SW 1271 (cell line): ENCODE data around the gene ZCWPW2.

Experiments used
- DNase-seq, 2 experiments: peaks; one replicate each; lab custom pipeline; 2025; lab: John Stamatoyannopoulos, UW

ZCWPW2 gene

GRCh38 chr3:28376424-28376823 lies 27.9 kb downstream of the ZCWPW2 start:
- DNase-seq: no peak

- DNase-seq: no peak
These were observed 37.5 kb downstream of the ZCWPW2 start for GRCh38 chr3:28386049-28386448.

GRCh38 chr3:28388978-28389377 lies 40.5 kb downstream of the ZCWPW2 start:
- DNase-seq: no peak

GRCh38 chr3:28399206-28399605 lies 50.7 kb downstream of the ZCWPW2 start:
- DNase-seq: no peak

- DNase-seq: no peak
These were observed 57.7 kb downstream of the ZCWPW2 start for GRCh38 chr3:28406241-28406640.

- DNase-seq: no peak
These were observed 100.9 kb downstream of the ZCWPW2 start for GRCh38 chr3:28449398-28449797.

GRCh38 chr3:28462866-28463265 lies 114.3 kb downstream of the ZCWPW2 start:
- DNase-seq: no peak

- no peak for DNase-seq
These were observed 118.9 kb downstream of the ZCWPW2 start for GRCh38 chr3:28467414-28467813.

- DNase-seq: peak in 1 of 2 experiments; percentile 54
These were observed 127.7 kb downstream of the ZCWPW2 start for GRCh38 chr3:28476194-28476593.

- no peak for DNase-seq
These were observed 128.2 kb downstream of the ZCWPW2 start for GRCh38 chr3:28476764-28477163.

GRCh38 chr3:28485164-28485563 lies 136.6 kb downstream of the ZCWPW2 start:
- DNase-seq: no peak

- no peak for DNase-seq
These were observed 146.8 kb downstream of the ZCWPW2 start for GRCh38 chr3:28495301-28495700.

- no peak for DNase-seq
These were observed 153.9 kb downstream of the ZCWPW2 start for GRCh38 chr3:28502397-28502937.

GRCh38 chr3:28504976-28505375 lies 156.5 kb downstream of the ZCWPW2 start:
- DNase-seq: no peak

- DNase-seq: no peak
These were observed 173.1 kb downstream of the ZCWPW2 start for GRCh38 chr3:28521663-28522062.

GRCh38 chr3:28542351-28542750 lies 193.8 kb downstream of the ZCWPW2 start:
- no peak for DNase-seq

GRCh38 chr3:28544236-28544635 lies 195.7 kb downstream of the ZCWPW2 start:
- no peak for DNase-seq

- no peak for DNase-seq
These were observed 196.3 kb downstream of the ZCWPW2 start for GRCh38 chr3:28544831-28545230.

- no peak for DNase-seq
These were observed 199.2 kb downstream of the ZCWPW2 start for GRCh38 chr3:28547677-28548076.

GRCh38 chr3:28553175-28553574 lies 204.7 kb downstream of the ZCWPW2 start:
- DNase-seq: no peak

- DNase-seq: no peak
These were observed 207.7 kb downstream of the ZCWPW2 start for GRCh38 chr3:28556195-28556594.

GRCh38 chr3:28564211-28564610 lies 215.7 kb downstream of the ZCWPW2 start:
- no peak for DNase-seq

GRCh38 chr3:28569357-28569756 lies 220.8 kb downstream of the ZCWPW2 start:
- DNase-seq: no peak

GRCh38 chr3:28574036-28574435 lies 225.5 kb downstream of the ZCWPW2 start:
- DNase-seq: no peak
